Stimulated activated CD4-positive, alpha-beta T cell treated with anti-CD3 and anti-CD28 coated beads, TNF-alpha, amount 100 ng/mL, for 24 hours (primary cell): ENCODE data around the gene LSM8.
"Not testable (repeated sequence)": the region's sequence is repeated elsewhere in the genome, so short reads cannot be mapped to it uniquely, and the experiment has no call there.

Source experiments
- DNase-seq, 3 experiments: peaks; one replicate each; pipeline ENCODE4 v3.0.0-alpha.2; 2020; ENCODE audit warnings: low read depth in 3 of 3

The LSM8 gene

DNA sequence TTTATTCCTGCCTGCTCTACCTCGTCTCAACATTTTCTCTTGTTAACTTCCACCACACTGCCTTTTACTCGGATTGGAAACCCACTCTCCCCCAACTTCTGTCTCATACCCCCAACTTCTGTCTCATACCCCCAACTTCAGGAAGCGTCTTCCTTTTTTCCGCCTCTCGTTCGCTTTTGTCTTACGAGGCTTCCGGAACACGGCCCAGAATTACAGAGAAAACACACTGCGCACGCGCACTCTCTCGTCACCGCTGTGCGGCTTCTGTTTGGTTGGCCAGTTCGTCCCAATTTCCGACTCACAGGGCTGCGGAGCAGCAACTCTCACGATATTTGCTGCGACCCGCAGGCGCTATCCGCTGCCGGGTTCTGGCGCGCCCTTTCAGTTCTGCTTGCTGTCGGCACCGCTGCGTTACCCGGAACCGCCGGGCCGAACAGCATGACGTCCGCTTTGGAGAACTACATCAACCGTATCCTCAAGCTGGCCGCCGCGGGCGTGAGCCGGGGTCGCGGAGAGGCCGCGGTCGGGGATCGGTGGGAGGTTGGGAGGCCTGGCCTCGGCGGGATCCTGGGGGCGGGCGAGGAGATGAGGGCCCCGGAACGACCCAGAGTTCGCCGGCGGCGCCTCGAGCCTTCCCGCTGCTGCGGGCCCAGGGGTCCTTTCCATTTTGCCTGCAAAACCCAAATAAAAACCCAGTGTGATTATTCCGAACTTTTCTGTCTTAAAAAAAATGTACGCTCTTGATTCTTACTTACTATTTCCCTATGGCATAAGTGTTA, at the start of gene LSM8:
LSM8 (plus strand) TSS at position 379 of the 779 bp plus-strand sequence; CDS start at position 439, 60 bp downstream.
- DNase-seq: peak; percentile 95 to 96 (median 96)

DNA sequence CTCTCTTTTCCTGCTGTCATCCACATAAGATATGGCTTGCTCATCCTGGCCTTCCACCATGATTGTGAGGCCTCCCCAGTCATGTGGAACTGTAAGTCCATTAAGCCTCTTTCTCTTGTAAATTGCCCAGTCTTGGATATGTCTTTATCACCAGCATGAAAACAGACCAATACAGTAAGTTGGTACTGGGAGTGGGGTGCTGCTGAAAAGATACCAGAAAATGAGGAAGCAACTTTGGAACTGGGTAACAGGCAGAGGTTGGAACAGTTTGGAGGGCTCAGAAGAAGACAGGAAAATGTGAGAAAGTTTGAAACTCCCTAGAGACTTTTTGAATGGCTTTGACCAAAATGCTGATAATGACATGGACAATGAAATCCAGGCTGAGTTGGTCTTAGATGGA, 49.5 kb upstream of the LSM8 start:
- not testable (repeated sequence) for DNase-seq

DNA sequence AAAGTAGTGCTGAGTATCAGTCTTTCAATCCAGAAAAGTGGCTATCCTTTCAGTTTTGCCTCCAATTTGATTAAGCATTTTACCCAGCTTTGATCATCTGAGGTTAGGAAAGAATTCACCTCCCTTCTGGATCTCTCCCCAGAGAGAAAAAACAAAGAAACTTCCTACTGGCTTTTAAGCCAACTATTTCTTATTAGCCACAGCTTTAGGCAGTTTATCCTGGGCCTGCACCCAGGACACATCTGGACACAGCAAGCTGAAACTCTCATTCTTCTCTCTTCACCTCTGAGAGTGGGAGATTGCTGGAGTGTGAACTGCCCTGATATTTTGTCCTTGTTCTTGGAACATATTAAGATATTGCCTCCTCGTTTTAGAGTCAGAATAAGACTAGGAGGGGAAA, 43.5 kb upstream of the LSM8 start:
- DNase-seq: no peak

DNA sequence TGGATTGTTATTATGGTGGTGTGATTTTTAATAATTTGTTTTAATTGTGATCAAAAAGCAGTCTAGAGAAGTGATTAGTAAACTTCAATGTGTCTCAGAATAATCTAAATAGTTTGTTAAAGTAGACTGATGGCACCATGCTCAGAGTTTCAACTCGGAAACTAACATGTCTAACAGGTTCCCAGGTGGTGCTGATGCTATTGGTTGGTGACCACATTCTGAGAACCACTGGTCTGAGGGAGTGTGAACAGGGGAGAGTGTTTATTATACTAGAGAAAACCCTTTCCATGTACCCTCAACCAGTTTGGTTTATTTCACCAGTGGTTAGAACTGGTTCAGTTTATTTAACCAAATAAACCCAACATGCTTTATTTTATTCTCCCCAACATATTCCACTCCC, 42.0 kb upstream of the LSM8 start:
- no peak for DNase-seq

DNA sequence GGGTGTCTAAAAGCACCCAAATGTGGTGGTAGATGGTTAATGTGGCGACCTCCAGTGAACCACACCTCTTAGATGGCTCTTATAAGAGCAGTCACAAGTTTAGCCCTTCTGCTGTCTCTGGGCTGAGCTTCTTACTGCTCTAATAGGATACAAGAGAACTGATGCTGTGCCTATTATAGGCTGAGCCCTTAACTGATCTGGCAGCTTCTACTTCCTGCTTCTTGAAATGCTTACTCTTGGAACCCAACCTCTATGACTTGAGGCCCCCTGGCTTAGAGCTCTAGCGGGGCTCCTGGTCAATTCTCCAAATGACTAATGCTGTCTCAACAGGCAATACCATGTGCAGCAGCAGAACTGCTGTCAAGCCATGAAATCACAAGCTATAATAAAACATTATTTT, 35.0 kb upstream of the LSM8 start:
- no peak for DNase-seq

DNA sequence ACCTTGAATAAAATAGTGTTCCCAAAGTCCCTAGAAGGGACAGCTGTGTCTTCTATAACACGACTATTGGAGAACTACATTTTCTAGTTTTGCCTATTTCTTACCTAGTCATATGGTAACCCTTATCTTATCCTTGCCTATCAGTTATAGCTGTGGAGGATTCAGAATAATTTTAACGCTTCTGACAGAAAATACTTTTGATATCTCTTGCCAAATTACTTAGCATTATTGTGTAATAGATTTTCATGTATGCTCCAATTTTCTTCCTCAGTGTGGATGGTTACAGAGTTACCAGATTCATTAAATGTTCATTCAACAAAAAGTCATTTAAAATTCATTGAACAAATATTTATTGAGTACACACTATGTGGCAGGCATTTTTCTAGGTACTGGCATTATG, 34.6 kb upstream of the LSM8 start:
- no peak for DNase-seq

DNA sequence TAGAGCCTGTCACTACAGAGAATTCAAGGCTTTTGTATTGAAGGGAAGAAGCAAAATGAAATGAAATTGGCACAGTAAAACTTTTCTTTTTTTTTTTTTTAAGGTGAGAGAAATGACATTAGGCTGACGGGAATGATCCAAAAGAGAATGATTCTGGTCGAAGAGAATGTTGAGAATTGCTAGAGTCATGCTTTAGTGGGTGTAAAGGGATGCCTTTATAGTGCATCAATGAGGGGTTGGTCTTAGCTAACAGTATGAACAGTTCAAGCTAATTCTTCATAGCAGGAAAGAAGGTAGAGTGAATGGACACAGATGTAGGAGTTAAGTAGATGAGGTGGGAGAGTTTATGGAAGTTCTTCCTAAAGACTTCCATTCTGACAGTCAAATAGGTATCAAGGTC, 32.3 kb upstream of the LSM8 start:
- no peak for DNase-seq

DNA sequence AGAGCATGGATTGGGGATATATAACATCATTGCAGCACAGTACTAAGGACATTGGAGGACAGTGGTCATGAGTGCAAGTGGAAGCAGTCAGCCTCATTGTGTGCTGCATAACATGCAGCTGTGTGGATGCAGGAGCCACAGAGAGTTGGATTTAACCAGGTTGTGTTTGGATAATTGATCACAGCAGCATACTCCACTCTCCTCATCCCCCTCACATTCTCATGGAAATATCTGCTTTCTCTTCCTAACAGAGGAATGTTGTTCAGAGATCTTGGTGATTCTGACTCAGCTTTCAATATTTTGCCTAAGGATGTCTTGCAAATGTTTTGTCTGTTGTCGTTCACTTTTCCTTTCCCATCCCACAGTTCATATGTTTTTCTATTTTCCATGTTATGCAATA, 31.8 kb upstream of the LSM8 start:
- no peak for DNase-seq

DNA sequence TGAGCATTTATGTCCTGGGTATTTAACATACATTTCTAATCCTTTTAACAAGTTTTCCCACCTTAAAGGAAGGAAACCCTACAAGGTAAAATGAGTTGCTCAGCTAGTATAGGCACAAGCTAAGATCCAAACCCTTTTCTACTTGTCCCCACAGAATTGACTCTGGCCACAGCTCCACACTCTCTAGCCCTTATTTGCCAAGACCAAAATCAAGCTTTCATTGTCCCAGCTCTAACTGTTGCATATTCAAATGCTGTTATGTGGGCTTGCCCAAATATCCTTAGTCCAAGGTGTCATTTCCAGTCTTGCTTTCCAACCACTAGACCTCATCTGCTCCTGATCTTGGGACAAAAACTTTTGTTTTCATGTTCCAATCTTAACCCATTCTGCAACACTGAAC, 31.3 kb upstream of the LSM8 start:
- DNase-seq: no peak

DNA sequence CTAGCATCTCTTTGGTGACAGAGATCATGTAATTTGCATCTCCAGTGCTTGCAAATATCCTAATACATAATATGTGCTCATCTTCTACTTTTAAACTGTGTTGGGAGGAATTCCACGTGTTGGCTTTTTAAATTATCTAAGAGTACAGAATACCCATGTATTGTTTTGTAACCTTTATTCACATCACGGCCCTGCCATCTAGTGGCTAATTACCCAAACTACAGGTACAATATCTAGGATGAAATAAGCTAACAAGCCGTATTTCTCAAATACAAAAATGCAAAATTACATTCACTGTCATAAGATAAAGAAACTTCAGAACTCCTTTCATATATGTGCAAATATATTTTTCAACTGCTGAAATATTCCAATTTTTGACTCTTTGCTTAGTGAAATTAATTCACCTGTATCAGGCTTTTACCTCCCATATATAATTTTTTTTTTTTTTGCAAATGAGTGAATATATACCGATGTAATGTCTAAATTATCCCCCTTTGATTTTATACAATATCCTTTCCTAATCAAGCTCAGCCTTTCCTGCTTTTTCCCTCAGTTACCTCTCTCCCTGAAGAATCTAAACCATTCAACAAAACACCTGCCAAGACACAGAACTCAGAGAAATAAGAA, 30.3 kb upstream of the LSM8 start:
- peak in 1 of 3 experiments; percentile 4 for DNase-seq

DNA sequence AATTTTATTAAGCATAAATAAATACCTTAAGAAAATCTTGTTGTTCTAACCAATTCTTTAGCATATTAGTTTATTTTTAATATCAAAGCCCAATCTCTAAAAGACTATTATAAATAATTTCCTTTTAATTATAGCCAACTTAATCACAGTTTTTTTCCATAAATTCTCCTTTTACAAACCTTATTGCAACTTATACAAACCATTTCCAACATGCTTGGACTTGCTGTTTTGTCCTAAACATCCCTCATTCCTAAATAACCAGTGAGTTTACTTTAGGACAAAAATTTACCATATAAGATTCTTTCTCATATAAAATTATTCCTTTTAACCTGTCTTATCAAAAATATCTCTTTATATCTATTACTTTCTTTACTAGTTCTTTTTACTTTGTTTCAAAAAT, 25.2 kb upstream of the LSM8 start:
- no peak for DNase-seq

DNA sequence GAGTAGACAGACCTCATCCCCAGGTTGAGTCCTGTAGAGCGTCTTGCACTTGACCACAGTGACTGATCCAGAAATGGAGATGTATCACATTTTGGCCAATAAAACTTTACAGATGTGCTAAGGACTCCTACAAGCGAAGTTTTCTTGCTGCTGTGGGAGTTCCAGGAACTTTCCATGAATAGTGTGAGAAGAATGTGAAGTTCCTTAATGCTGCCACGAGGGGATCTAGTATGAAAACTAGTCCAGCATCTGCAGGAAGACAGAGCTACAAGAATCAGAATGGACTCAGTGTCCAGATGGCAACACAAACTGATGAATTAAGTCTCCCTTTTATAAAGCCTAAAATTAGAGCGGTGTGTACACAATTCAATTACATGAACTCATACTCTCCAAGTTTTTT, 14.8 kb upstream of the LSM8 start:
- no peak for DNase-seq

DNA sequence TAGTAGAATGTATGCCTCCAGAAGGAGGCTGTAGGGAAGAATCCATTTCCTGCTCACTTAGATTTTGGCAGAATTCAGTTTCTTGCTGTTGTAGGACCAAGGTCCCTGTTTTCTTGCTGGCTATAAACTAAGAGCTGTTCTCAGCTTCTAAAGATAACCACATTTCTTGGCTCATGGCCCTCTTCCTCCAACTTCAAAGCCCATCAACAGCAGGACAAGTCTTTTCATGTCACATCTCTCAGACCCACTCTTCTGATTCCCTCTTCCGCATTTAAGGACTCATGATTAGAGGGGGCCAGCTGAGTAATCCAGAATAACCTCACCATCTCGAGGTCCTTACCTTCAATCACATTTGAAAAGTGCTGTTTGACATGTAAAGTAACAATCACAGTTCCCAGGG, 8.2 kb upstream of the LSM8 start:
- no peak for DNase-seq

DNA sequence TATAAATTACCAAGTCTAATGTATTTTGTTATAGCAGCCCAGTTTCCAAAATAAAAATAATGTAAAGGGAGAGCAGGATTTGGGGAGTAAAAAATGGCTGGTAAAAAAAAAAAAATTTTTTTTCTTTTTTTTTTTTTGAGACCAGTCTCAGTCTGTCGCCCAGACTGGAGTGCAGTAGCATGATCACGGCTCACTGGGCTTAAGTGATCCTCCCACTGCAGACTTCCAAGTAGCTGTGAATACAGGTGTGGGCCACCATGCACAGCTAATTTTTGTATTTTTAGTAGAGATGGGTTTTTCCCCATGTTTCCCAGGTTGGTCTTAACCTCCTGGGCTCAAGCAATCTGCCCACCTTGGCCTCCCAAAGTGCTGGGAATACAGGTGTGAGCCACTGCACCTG, 4.8 kb upstream of the LSM8 start:
- DNase-seq: no peak

DNA sequence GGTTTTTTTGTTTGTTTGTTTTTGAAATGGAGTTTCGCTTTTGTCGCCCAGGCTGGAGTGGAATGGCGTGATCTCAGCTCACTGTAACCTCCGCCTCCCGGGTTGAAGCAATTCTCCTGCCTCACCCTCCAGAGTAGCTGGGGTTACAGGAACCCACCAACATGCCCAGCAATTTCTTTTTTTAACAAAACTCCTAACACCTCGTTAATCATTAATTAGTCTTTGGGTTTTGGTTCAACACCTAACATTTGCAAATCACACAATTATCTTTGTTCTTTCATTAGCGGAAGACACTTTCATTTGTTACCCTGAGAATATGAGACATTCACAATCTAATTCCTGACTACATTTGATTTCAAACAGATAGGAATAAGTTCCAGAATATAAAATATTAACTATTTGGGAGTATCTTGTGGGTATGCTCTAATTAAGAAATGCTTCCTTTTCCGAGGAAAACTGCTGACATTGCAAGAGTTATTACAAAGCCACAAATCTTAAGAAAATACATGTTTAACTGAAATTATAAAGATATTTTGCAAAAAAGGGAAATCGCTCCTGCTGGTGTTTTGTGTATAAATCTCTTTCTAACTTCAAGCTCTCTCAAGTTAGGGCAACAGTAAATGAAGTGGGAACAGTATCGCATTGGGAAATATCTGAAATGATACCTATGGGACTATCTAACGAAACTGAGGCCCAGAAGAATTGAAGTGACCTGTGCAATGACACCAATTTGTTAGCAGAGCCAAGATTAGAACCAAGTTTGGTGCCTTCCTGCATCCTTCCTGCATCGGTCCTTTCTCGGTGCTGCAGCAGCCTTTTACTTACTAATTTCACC, 1.2 kb upstream of the LSM8 start:
- no peak for DNase-seq

DNA sequence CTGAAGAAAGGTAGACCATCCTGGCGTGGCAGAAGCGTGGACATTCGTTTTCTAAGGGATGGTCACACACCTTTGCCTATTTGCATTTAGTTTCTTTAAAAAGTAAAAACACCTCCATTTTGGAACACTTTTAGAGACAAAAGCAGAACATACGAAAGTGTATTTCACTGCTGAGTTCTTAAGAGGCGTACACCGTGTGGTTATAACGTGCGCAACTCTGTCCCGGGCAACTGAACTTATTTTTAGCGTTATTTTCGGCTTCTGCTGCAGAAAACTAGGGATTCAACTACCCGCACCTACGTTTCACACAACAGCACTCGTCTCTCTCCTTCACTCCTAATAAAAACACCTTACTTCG, 557 bp upstream of the LSM8 start:
- no peak for DNase-seq

DNA sequence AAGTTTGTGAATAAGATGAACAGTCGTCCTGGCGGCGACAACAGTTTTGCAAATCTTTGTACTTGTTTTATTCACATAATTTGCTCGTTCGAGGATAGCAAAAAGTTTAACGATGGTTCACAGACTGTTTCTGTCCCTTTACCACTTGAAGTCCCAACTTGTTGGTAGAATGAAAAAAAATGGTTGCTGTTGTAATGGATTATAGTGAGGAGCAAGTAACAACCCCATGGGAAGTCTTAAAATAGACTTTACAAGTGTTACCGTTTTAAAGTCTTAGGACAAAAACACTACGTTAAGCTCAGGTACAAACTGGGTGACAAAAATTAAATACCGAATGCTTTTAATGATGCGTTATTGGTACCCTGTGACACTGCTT, 589 bp downstream of the LSM8 start:
- DNase-seq: no peak

DNA sequence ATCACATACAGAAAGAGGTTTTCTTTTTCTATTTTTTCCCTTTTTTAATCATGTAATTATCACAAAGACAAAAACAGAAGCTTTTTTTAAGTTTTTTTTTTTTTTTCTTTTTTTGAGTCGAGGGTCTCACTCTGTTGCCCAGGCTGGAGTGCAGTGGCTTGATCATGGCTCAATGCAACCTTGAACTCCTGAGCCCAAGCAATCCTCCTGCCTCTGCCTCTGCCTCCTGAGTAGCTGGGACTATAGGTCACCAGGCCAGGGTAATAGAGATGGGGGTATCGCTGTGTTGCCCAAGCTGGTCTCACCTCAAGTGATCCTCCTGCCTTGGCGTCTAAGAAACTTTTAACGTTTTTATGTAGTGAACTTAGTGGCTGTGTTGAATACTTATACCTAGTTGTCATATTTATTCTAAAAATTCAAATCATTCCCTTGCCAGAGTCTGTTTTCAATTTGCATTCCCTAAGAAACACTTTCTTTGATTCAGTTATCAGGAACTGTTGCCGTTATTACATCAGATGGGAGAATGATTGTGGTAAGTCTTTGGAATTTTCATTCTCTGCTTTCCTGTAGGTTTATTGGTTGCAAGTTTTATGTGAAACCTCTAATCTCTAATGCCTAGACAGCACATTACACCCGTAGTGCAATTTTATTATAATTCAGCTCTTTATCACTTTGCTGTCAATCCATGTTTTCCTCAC, 1.3 kb downstream of the LSM8 start:
- no peak for DNase-seq

DNA sequence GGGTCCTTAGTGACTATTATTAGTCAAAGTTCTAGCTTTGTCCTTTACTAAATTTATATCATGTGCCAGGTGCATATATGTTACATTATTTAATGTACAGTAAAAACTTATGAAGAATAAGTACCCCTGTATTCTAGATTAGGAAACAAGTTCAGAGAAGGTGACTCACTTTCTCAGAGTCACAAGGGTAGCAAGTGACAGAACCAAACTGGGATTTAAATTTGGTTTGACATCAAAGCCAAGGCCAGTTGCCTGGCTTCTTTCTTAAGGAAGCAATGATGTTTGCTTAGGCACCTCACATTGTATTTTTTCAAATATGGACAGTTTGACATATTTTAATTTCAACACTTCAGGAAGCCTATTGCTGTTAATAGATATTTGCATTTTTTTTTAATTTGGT, 2.5 kb downstream of the LSM8 start:
- no peak for DNase-seq

DNA sequence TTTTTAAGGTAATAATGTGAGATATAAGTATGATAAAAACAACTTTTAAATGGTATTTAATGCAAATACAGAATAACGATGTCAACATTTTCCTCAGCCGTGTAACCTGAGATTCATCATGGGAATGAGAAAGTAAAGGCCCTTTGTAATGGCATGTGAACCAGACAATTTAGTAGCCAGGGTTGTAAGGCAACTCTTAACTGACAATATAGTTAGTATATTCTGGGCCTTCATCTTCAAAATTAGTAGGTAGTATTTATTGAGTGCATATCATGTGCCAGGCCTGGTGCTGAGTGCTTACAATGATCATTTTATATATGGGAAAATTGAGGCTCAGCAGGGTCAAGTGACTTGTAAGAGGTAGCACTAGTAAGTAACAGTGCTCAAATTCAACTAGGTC, 10.6 kb downstream of the LSM8 start:
- no peak for DNase-seq

DNA sequence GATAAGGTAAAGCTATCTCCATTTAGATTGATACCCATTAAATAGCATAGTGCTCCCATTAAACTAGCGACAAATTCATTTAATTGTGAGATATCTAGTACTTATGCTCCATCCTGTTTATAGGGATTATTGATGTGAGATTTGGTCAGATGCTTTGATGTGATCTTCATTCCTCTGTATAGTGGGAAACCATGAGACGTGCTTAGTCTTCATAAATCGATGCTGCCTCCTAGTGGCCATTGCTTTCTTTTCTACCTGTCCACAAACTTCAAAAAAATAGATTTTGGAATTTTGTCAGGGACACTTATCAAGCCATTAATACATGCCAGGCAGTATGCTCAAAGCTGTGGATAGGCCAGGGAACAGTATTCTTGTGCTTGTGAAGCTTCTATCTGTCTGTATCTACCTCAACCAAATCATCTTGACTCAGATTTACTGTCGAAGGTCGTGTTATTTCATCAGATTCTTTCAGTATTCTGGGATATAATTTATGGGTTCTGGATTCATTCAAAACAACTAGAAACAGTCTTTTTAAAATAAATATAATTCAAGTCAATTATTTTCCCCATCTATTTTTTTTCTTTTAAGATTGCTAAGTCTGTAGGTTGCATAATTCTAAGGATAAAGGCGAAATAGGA, 12.0 kb downstream of the LSM8 start:
- DNase-seq: peak in 1 of 3 experiments; percentile 37

DNA sequence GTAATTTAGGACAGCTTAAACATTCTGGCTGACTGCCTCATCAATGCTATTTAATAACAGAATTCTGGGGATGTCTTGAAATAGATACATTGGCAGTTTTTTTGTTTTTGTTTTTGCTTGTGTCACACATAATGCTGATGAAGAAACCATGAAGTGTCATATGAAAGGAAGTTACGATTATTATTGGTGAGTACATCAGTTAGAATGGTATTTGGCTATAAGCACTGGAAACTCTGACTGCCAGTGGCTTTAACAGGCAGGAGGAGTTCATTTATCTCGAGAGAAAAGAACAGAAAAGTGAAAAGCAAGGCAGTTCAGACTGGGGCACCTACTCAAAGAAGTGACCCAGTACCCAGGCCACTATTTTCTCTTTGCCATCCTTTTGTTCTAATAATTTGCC, 18.1 kb downstream of the LSM8 start:
- no peak for DNase-seq
